ENCODE measurements around the gene GRIP2. TPM values are rescaled to one million over a fixed set of nuclear protein-coding genes. Genes with fewer than 3 reads are reported as not detected.

The GRIP2 gene
- polyA plus RNA-seq, 1 donor (not counting 4 experiments of a cell fraction or from before 2014, with no cell fraction given): 0.01 TPM

- FAIRE-seq (no peak), DNase-seq (ENCODE audit: low read depth, low spot score) (no peak)
- H3K4me3 ChIP-seq (ENCODE audit: control insufficient read depth in 2 of 3, extremely low read depth in 1 of 3, insufficient read depth in 2 of 3, low read depth in 1 of 3, low read length in 3 of 3): no peak overlapping the region
- H3K27me3 ChIP-seq (ENCODE audit: control insufficient read depth, extremely low read depth, insufficient read depth, low read length): no peaks in the 10 kb centered on the region
- H3K36me3 ChIP-seq (ENCODE audit: control insufficient read depth in 2 of 2, extremely low read depth in 1 of 2, insufficient read depth in 2 of 2, low read length in 2 of 2): peaks cover 2% of the 10 kb centered on the region in 2 experiments
- dilution Hi-C loops (cut with MboI; ENCODE audit: extremely low pct_ligation_motif_present, low sequenced_read_pairs): no loop called here
- H3K27ac ChIP-seq (ENCODE audit: control insufficient read depth, insufficient read depth, low read length): no peak overlapping the region
- H3K9me3 ChIP-seq (ENCODE audit: control insufficient read depth, low read depth, low read length): no peaks in the 10 kb centered on the region
- H4K20me1 ChIP-seq (ENCODE audit: control insufficient read depth, extremely low read depth, insufficient read depth, low read length): no peaks in the 10 kb centered on the region
- no peak overlapping the region for H3K4me2 ChIP-seq (ENCODE audit: control insufficient read depth, extremely low read depth, insufficient read depth, low read depth, low read length)
- H3K4me1 ChIP-seq (ENCODE audit: control insufficient read depth, extremely low read depth, insufficient read depth, low read length): peaks cover 10% of the 10 kb centered on the region
- TF ChIP-seq CTCF (optimal IDR thresholded peaks at IDR 0.05 in 1 of 3, IDR thresholded peaks at IDR 0.05 in 1 of 3, conservative IDR thresholded peaks at IDR 0.05 in 1 of 3; ENCODE audit: extremely low read depth in 1 of 3, insufficient read depth in 2 of 3, low read length in 3 of 3) (no peak), EZH2 (IDR thresholded peaks at IDR 0.05; ENCODE audit: low read length) (no peak)
- H2AFZ ChIP-seq (ENCODE audit: control insufficient read depth, low read length): no peak overlapping the region
- H3K9ac ChIP-seq (ENCODE audit: control insufficient read depth, extremely low read depth, insufficient read depth, low read length): no peak overlapping the region
- H3K79me2 ChIP-seq (ENCODE audit: control insufficient read depth, insufficient read depth, low read length): no peaks in the 10 kb centered on the region
- no peaks in the 10 kb centered on the region for H3K9me1 ChIP-seq (ENCODE audit: control insufficient read depth, extremely low read depth, insufficient read depth, low read length)
Observed at GRCh38 chr3:14470461-14470860, 69.7 kb downstream of the GRIP2 start.

GRCh38 chr3:14468621-14468981 lies 71.5 kb downstream of the GRIP2 start:
- Histone ChIP-seq H3K9me1 (ENCODE audit: control insufficient read depth, extremely low read depth, insufficient read depth, low read length) (no peaks in the 10 kb centered on the region), H3K9me3 (ENCODE audit: control insufficient read depth, low read depth, low read length) (no peaks in the 10 kb centered on the region), H3K4me3 (ENCODE audit: control insufficient read depth in 2 of 3, extremely low read depth in 1 of 3, insufficient read depth in 2 of 3, low read depth in 1 of 3, low read length in 3 of 3) (no peak overlapping the region), H3K4me2 (ENCODE audit: control insufficient read depth, extremely low read depth, insufficient read depth, low read depth, low read length) (no peak overlapping the region), H4K20me1 (ENCODE audit: control insufficient read depth, extremely low read depth, insufficient read depth, low read length) (no peaks in the 10 kb centered on the region), H3K9ac (ENCODE audit: control insufficient read depth, extremely low read depth, insufficient read depth, low read length) (no peak overlapping the region), H3K36me3 (ENCODE audit: control insufficient read depth in 2 of 2, extremely low read depth in 1 of 2, insufficient read depth in 2 of 2, low read length in 2 of 2) (peaks cover 2 to 3% of the 10 kb centered on the region in 2 experiments), H3K4me1 (ENCODE audit: control insufficient read depth, extremely low read depth, insufficient read depth, low read length) (peaks cover 10% of the 10 kb centered on the region), H3K79me2 (ENCODE audit: control insufficient read depth, insufficient read depth, low read length) (no peaks in the 10 kb centered on the region), H3K27ac (ENCODE audit: control insufficient read depth, insufficient read depth, low read length) (no peak overlapping the region), H2AFZ (ENCODE audit: control insufficient read depth, low read length) (no peak overlapping the region), H3K27me3 (ENCODE audit: control insufficient read depth, extremely low read depth, insufficient read depth, low read length) (no peaks in the 10 kb centered on the region)
- DNase-seq (ENCODE audit: low read depth, low spot score): no peak
- dilution Hi-C loops (cut with MboI; ENCODE audit: extremely low pct_ligation_motif_present, low sequenced_read_pairs): no loop called here
- no peak for FAIRE-seq
- TF ChIP-seq EZH2 (IDR thresholded peaks at IDR 0.05; ENCODE audit: low read length) (no peak), CTCF (optimal IDR thresholded peaks at IDR 0.05 in 1 of 3, IDR thresholded peaks at IDR 0.05 in 1 of 3, conservative IDR thresholded peaks at IDR 0.05 in 1 of 3; ENCODE audit: extremely low read depth in 1 of 3, insufficient read depth in 2 of 3, low read length in 3 of 3) (no peak)
